HCT116 (cell line): Measurements from ENCODE around the gene NIN. TPM values are rescaled to one million over a fixed set of nuclear protein-coding genes. Genes with fewer than 3 reads are reported as not detected.
A peak's percentile ranks its signal among the peaks of the same experiment; 100 is the strongest.

Experiments
- ATAC-seq: fragments of 200-7000 bp; cut with Tn5 transposase; 2 replicates; pipeline ENCODE4 v1.9.1; 2020; ENCODE audit warnings: mild to moderate bottlenecking, moderate library complexity
- BruUV-seq: library from RNA; stranded (reverse); fragments of 400-500 nt; replicated peaks from 2 replicates; lab custom pipeline; 2021; lab: Mats Ljungman, UMichigan
- CTCF ChIA-PET: fragments of 300-600 bp; sonication (Branson Sonifier 250); formaldehyde crosslinking; loops from one replicate; lab custom pipeline; 2021; ENCODE audit warnings: antibody characterized with exemption; lab: Charles Lee
- POLR2A ChIA-PET: fragments of 300-600, 350-600 bp; sonication (Branson Sonifier 250); formaldehyde crosslinking; loops from one replicate; lab custom pipeline; 2021; ENCODE audit warnings: antibody characterized with exemption; lab: Charles Lee
- RAD21 ChIA-PET, 2 experiments: fragments of 300-600 bp; sonication (Branson Sonifier 250); formaldehyde crosslinking; loops; one replicate each; lab custom pipeline; 2023; ENCODE audit warnings: low total read pairs in 2 of 2; ENCODE audit not compliant: uncharacterized antibody in 2 of 2, unreplicated experiment in 2 of 2, low non-redundant PET in 1 of 2; lab: Charles Lee
- DNase-seq: peaks from one replicate; pipeline ENCODE4 v3.0.0-alpha.2; 2010; ENCODE audit warnings: low read depth, low spot score
- H2AFZ ChIP-seq: fragments of 200-600 bp; shearing (Covaris generic), sonication (generic); 2 replicates; pipeline ENCODE4 v1.6.1; 2017; ENCODE audit warnings: low read depth, mixed run types, mixed read lengths, antibody characterized with exemption, low read length; ENCODE audit not compliant: poor library complexity, severe bottlenecking
- H3K27ac ChIP-seq: 2 replicates; pipeline ENCODE4 v1.5.1; 2012; ENCODE audit warnings: low read depth, low read length
- H3K27me3 ChIP-seq: fragments of 200-600 bp; sonication (generic); 2 replicates; pipeline ENCODE4 v1.6.1; 2016; ENCODE audit warnings: mixed run types, low read length, mixed read lengths; ENCODE audit not compliant: insufficient read depth
- H3K36me3 ChIP-seq, 2 experiments: fragments of 200-500 bp in 1 of 2; fragments of 200-600 bp in 1 of 2; sonication (Bioruptor generic) in 1 of 2; sonication (generic) in 1 of 2; 2 replicates each; pipeline versions ENCODE4 v1.5.1 to v1.6.1; 2014 to 2016; ENCODE audit warnings: low read length in 2 of 2, inconsistent platforms in 1 of 2, mixed read lengths in 1 of 2, mixed run types in 1 of 2; ENCODE audit not compliant: insufficient read depth in 2 of 2, control insufficient read depth in 1 of 2
- H3K4me1 ChIP-seq, 2 experiments: fragments of 200-600 bp in 1 of 2; sonication (generic) in 1 of 2; 2 replicates each; pipeline versions ENCODE4 v1.5.1 to v1.6.1; 2012 to 2017; ENCODE audit warnings: low read length in 2 of 2, inconsistent platforms in 1 of 2, mild to moderate bottlenecking in 1 of 2, mixed read lengths in 1 of 2, mixed run types in 1 of 2, moderate library complexity in 1 of 2; ENCODE audit not compliant: insufficient read depth in 2 of 2, control insufficient read depth in 1 of 2
- H3K4me2 ChIP-seq: fragments of 200-600 bp; sonication (generic); 2 replicates; pipeline ENCODE4 v1.6.1; 2017; ENCODE audit warnings: mixed run types, low read length, mixed read lengths
- H3K4me3 ChIP-seq, 2 experiments: fragments of 200-600 bp in 1 of 2; sonication (generic) in 1 of 2; replicated peaks in 1 of 2; 2 replicates each; pipeline ENCODE4 v1.5.1; 2011 to 2016; ENCODE audit warnings: low read length in 2 of 2, control low read depth in 1 of 2, low read depth in 1 of 2, mild to moderate bottlenecking in 1 of 2, mixed read lengths in 1 of 2, mixed run types in 1 of 2
- H3K79me2 ChIP-seq: fragments of 200-600 bp; sonication (generic); 2 replicates; pipeline ENCODE4 v1.6.1; 2017; ENCODE audit warnings: mild to moderate bottlenecking, mixed run types, low read length, moderate library complexity, mixed read lengths; ENCODE audit not compliant: insufficient read depth
- H3K9ac ChIP-seq: fragments of 200-600 bp; sonication (generic); 2 replicates; pipeline ENCODE4 v1.6.1; 2016; ENCODE audit warnings: low read length, mixed read lengths
- H3K9me2 ChIP-seq: fragments of 200-600 bp; sonication (generic), shearing (Covaris generic); 2 replicates; pipeline ENCODE4 v1.6.1; 2017; ENCODE audit warnings: mixed run types, mild to moderate bottlenecking, moderate library complexity; ENCODE audit not compliant: insufficient read depth
- H3K9me3 ChIP-seq, 2 experiments: fragments of 200-500 bp in 1 of 2; fragments of 200-600 bp in 1 of 2; sonication (Bioruptor generic) in 1 of 2; sonication (generic) in 1 of 2; 2 replicates each; pipeline ENCODE4 v1.6.1; 2014 to 2017; ENCODE audit warnings: low read length in 2 of 2, mixed read lengths in 2 of 2, inconsistent platforms in 1 of 2, low read depth in 1 of 2, mild to moderate bottlenecking in 1 of 2, mixed run types in 1 of 2, moderate library complexity in 1 of 2; ENCODE audit not compliant: control insufficient read depth in 1 of 2, insufficient read depth in 1 of 2
- H4K20me1 ChIP-seq: fragments of 200-600 bp; sonication (generic), shearing (Covaris generic); 2 replicates; pipeline ENCODE4 v1.6.1; 2017; ENCODE audit warnings: mixed run types, mild to moderate bottlenecking, moderate library complexity; ENCODE audit not compliant: insufficient read depth
- CEBPB ChIP-seq: IDR thresholded peaks from 2 replicates; pipeline ENCODE4 v1.6.1; 2012; ENCODE audit warnings: low read depth
- EZH2 ChIP-seq: fragments of 200-600 bp; sonication (generic); IDR thresholded peaks from 2 replicates; pipeline ENCODE4 v1.6.1; 2017; ENCODE audit warnings: antibody characterized with exemption, mixed run types
- EZH2phosphoT487 ChIP-seq: fragments of 200-600 bp; IDR thresholded peaks from 2 replicates; pipeline ENCODE4 v1.6.1; 2018; ENCODE audit warnings: antibody characterized with exemption, borderline replicate concordance
- POLR2A ChIP-seq: IDR thresholded peaks from 2 replicates; pipeline ENCODE4 v1.7.0; 2011; ENCODE audit warnings: borderline replicate concordance; ENCODE audit not compliant: insufficient read depth, insufficient read length; ENCODE audit errors: extremely low read depth
- RAD21 ChIP-seq: IDR thresholded peaks from 2 replicates; pipeline ENCODE4 v1.6.1; 2012; ENCODE audit warnings: low read depth, mild to moderate bottlenecking
- SIN3A ChIP-seq: IDR thresholded peaks from 2 replicates; pipeline ENCODE4 v1.6.1; 2012; ENCODE audit warnings: low read depth
- SP1 ChIP-seq: IDR thresholded peaks from 2 replicates; pipeline ENCODE4 v1.6.1; 2012; ENCODE audit warnings: low read depth
- TCF7L2 ChIP-seq: IDR thresholded peaks from 2 replicates; pipeline ENCODE4 v1.7.0; 2011; ENCODE audit warnings: borderline replicate concordance, inconsistent platforms; ENCODE audit not compliant: insufficient read depth, insufficient read length; ENCODE audit errors: extremely low read depth
- ZFX ChIP-seq: fragments of 450-650 bp; IDR thresholded peaks from 2 replicates; pipeline ENCODE4 v1.6.1; 2017
- intact Hi-C: fragments of 100-400 bp; cut with micrococcal nuclease; formaldehyde crosslinking; loops from 2 replicates; pipeline ENCODE4 v1.10.0; 2022
- total RNA-seq: library from RNA; stranded (reverse); gene quantifications from one replicate; pipeline ENCODE4 v1.2.1, GENCODE V29; 2021; ENCODE audit not compliant: unreplicated experiment
- TF ChIP-seq, protein P1 (sequence below): IDR thresholded peaks from 2 replicates; pipeline ENCODE4 v1.6.1; 2012
- TF ChIP-seq, protein P2 (sequence below): IDR thresholded peaks from 2 replicates; pipeline ENCODE4 v1.6.1; 2012

The NIN gene
- total RNA-seq, 1 experiment from 2014 or later, result 39.6 TPM

DNA sequence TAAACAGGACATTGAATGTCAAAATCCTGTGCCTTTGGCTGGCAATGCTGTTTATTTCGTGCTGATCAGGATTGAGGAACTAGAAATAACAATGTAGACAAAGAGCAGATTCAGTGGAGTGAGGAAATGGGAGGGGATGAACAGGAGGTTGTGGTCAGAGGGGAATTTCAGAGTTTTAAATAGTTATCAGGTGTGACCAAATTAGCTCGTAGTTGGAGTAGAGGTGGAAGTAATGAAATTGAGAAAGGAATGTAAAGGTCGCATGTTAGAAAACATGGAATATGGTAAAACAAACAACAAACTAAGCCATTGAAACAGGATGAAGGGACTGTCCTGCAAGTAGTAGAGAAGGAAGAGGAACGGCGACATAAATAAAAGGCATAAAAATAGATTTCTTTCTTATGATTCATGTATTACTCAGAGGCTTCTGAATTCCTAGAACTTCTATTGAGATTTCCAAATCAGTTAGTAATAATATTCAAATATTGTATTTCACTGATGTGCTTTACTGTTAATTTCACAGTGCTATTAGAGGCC is 153.4 kb downstream of the NIN start (continued):
- no peak for TF ChIP-seq EZH2
- no peak for TF ChIP-seq ZFX
- TF ChIP-seq RAD21, result 0 out of 2 replicates have a peak, but pooled peaks have one; percentile 6

DNA sequence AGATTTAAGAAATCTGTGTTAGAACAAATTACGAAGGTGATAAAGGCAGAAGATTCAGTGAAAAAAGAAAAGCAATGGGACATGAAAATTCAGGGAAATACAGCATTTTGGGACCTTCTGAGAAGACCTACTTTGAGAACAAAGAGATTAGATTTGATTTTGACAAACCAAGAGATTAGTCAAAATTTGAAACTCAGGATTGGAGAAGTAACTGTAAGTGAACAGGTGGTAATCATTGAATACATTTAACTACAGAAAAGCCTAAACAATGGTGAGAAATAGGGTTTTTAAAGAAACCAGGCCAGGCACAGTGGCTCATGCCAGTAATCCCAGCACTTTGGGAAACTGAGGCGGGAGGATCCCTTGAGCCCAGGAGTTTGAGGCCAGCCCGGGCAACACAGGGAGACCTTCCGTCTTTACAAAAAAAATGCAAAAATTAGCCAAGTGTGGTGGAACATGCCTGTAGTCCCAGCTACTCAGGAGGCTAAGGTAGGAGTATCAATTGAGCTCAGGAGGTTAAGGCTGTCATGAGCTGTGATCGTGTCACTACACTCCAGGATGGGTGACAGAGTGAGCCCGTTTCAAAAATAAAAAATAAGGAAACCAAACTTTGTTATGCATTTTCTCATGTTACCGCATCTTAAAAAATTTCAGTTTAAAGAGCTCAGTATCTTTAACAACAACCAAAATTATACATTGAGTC is 154.0 kb downstream of the NIN start:
- H3K9me2 ChIP-seq, result no peaks in the 10 kb centered on the region
- peak overlapping the region; percentile 17 for H2AFZ ChIP-seq
- no peak for DNase-seq
- TF ChIP-seq, protein P1, sequence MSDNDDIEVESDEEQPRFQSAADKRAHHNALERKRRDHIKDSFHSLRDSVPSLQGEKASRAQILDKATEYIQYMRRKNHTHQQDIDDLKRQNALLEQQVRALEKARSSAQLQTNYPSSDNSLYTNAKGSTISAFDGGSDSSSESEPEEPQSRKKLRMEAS, result no peak; the same call in 1 of the 2 replicates
- TF ChIP-seq TCF7L2 (no peak), POLR2A (no peak), RAD21 (no peak), SIN3A (no peak), SP1 (no peak), EZH2phosphoT487 (no peak), CEBPB (no peak)
- TF ChIP-seq, protein P2, sequence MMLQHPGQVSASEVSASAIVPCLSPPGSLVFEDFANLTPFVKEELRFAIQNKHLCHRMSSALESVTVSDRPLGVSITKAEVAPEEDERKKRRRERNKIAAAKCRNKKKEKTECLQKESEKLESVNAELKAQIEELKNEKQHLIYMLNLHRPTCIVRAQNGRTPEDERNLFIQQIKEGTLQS, result no peak
- TF ChIP-seq, all 23 proteins: peak for 0
- Histone ChIP-seq H3K9ac (peak overlapping the region; percentile 56), H3K27ac (peak overlapping the region; percentile 69), H3K4me3 (peak overlapping the region; percentile 27 to 47), H3K36me3 (no peaks in the 10 kb centered on the region), H3K27me3 (no peaks in the 10 kb centered on the region), H3K79me2 (no peaks in the 10 kb centered on the region), H4K20me1 (no peaks in the 10 kb centered on the region), H3K9me3 (no peaks in the 10 kb centered on the region), H3K4me1 (peaks cover 35 to 53% of the 10 kb centered on the region in 2 experiments), H3K4me2 (peak overlapping the region; percentile 83)
- RAD21 ChIA-PET, result no interaction called here
- POLR2A ChIA-PET, result interaction anchor here (1.0 to 2.7 kb wide), 4 partner anchors 9 to 37 kb away, joined by 3 to 19 read pairs (median 6); partner anchors contain the start of gene SAV1
- peak; percentile 48 for ATAC-seq
- intact Hi-C loops, result no loop called here
- CTCF ChIA-PET, result interaction anchor here (0.7 to 1.4 kb wide), 4 partner anchors 37 to 134 kb away, joined by 3 to 4 read pairs (median 3); no protein-coding TSS in a partner anchor
- BruUV-seq, result TSS peak; percentile 94
